WERI-Rb-1 (cell line): Measurements from ENCODE around the gene SPZ1.
"Not testable (repeated sequence)": the region's sequence is repeated elsewhere in the genome, so short reads cannot be mapped to it uniquely, and the experiment has no call there.

Source experiments
- DNase-seq: peaks from one replicate; pipeline ENCODE4 v3.0.0-alpha.2; 2020
- H3K27ac ChIP-seq: fragments of 250-450 bp; sonication (Bioruptor Pico); 2 replicates; pipeline ENCODE4 v1.5.1; 2020; ENCODE audit warnings: mild to moderate bottlenecking, moderate library complexity
- H3K27me3 ChIP-seq: fragments of 250-450 bp; sonication (Bioruptor Pico); 2 replicates; pipeline ENCODE4 v1.5.1; 2021; ENCODE audit warnings: mild to moderate bottlenecking, low read depth, moderate library complexity; ENCODE audit not compliant: insufficient read depth, severe bottlenecking
- H3K36me3 ChIP-seq: fragments of 250-450 bp; sonication (Bioruptor Pico); 2 replicates; pipeline ENCODE4 v1.5.1; 2020; ENCODE audit warnings: mild to moderate bottlenecking, moderate library complexity
- H3K4me3 ChIP-seq: 2 replicates; pipeline ENCODE4 v1.5.1; 2011; ENCODE audit warnings: low read depth, mild to moderate bottlenecking, control low read depth, low read length
- H3K9me3 ChIP-seq: fragments of 250-450 bp; sonication (Bioruptor Pico); 2 replicates; pipeline ENCODE4 v1.5.1; 2021; ENCODE audit warnings: mild to moderate bottlenecking, moderate library complexity; ENCODE audit not compliant: severe bottlenecking
- TF ChIP-seq, protein P1 (sequence below): IDR thresholded peaks from 2 replicates; pipeline ENCODE4 v1.5.1; 2011; ENCODE audit warnings: low read depth, mild to moderate bottlenecking, control low read depth, inconsistent platforms, low read length

SPZ1 gene

DNA sequence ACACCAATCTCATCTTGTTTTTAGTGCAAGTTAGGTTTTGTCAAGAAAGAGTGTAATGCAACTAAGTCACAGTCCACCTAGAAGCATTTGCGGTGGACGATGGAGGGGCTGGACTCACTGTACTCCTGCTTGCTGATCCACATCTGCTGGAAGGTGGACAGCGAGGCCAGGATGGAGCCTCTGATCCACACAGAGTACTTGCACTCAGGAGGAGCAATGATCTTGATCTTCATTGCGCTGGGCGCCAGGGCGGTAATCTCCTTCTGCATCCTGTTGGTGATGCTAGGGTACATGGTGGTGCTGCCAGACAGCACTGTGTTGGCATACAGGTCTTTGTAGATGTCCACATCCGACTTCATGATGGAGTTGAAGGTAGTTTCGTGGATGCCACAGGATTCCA, 20.2 kb upstream of the SPZ1 start:
- DNase-seq, result no peak
- Histone ChIP-seq H3K27ac (no peak overlapping the region), H3K4me3 (no peak overlapping the region), H3K9me3 (no peaks in the 10 kb centered on the region), H3K27me3 (no peaks in the 10 kb centered on the region), H3K36me3 (no peaks in the 10 kb centered on the region)
- TF ChIP-seq, protein P1, sequence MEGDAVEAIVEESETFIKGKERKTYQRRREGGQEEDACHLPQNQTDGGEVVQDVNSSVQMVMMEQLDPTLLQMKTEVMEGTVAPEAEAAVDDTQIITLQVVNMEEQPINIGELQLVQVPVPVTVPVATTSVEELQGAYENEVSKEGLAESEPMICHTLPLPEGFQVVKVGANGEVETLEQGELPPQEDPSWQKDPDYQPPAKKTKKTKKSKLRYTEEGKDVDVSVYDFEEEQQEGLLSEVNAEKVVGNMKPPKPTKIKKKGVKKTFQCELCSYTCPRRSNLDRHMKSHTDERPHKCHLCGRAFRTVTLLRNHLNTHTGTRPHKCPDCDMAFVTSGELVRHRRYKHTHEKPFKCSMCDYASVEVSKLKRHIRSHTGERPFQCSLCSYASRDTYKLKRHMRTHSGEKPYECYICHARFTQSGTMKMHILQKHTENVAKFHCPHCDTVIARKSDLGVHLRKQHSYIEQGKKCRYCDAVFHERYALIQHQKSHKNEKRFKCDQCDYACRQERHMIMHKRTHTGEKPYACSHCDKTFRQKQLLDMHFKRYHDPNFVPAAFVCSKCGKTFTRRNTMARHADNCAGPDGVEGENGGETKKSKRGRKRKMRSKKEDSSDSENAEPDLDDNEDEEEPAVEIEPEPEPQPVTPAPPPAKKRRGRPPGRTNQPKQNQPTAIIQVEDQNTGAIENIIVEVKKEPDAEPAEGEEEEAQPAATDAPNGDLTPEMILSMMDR, result no peak

DNA sequence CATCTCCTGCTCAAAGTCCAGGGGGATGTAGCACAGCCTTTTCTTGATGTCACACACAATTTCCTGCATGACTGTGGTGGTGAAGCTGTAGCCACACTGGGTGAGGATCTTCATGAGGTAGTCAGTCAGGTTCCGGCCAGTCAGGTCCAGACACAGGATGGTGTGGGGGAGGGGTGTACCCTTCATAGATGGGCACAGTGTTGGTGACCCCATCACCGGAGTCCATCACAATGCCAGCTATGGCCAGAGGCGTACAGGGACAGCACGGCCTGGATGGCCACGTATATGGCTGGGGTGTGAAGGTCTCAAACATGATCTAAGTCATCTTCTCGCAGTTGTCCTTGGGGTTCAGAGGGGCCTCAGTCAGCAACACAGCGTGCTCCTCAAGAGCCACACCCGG, 19.7 kb upstream of the SPZ1 start:
- Histone ChIP-seq H3K4me3 (no peak overlapping the region), H3K27ac (no peak overlapping the region), H3K9me3 (no peaks in the 10 kb centered on the region), H3K27me3 (no peaks in the 10 kb centered on the region), H3K36me3 (no peaks in the 10 kb centered on the region)
- DNase-seq, result no peak
- TF ChIP-seq, protein P1, result no peak

DNA sequence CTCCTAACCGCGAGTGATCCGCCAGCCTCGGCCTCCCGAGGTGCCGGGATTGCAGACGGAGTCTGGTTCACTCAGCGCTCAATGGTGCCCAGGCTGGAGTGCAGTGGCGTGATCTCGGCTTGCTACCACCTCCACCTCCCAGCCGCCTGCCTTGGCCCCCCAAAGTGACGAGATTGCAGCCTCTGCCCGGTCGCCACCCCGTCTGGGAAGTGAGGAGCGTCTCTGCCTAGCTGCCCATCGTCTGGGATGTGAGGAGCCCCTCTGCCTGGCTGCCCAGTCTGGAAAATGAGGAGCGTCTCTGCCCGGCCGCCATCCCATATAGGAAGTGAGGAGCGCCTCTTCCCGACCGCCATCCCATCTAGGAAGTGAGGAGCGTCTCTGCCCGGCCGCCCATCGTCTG, 19.0 kb upstream of the SPZ1 start:
- not testable (repeated sequence) for H3K36me3 ChIP-seq, H3K9me3 ChIP-seq, H3K27me3 ChIP-seq, DNase-seq, H3K27ac ChIP-seq, H3K4me3 ChIP-seq

DNA sequence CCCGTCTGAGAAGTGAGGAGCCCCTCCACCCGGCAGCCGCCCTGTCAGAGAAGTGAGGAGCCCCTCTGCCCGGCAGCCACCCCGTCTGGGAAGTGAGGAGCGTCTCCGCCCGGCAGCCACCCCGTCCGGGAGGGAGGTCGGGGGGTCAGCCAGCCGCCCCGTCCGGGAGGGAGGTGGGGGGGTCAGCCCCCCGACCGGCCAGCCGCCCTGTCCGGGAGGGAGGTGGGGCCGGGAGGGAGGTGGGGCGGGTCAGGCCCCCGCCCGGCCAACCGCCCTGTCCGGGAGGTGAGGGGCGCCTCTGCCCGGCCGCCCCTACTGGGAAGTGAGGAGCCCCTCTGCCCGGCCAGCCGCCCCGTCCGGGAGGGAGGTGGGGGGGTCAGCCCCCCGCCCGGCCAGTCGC, 18.5 kb upstream of the SPZ1 start:
- H3K27me3 ChIP-seq, H3K36me3 ChIP-seq, DNase-seq, H3K27ac ChIP-seq, H3K4me3 ChIP-seq, H3K9me3 ChIP-seq: not testable (repeated sequence)

DNA sequence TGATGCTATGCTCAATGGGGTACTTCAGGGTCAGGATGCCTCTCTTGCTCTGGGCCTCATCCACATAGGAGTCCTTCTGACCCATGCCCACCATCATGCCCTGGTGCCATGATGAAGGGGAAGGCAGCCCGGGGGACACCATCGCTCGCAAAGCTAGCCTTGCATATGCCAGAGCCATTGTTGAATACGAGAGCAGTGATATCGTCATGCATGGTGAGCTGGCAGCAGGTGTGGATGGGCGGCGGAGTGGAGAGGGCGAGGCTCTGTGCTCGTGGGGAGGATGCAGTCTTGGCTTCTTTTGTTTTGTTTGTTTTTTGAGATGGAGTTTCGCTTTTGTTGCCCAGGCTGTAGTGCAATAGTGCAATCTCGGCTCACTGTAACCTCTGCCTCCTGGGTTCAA, 17.2 kb upstream of the SPZ1 start:
- H3K27ac ChIP-seq, result no peak overlapping the region
- TF ChIP-seq, protein P1, result no peak
- H3K36me3 ChIP-seq, result no peaks in the 10 kb centered on the region
- no peaks in the 10 kb centered on the region for H3K9me3 ChIP-seq
- H3K27me3 ChIP-seq, result no peaks in the 10 kb centered on the region
- H3K4me3 ChIP-seq, result no peak overlapping the region
- DNase-seq, result no peak

DNA sequence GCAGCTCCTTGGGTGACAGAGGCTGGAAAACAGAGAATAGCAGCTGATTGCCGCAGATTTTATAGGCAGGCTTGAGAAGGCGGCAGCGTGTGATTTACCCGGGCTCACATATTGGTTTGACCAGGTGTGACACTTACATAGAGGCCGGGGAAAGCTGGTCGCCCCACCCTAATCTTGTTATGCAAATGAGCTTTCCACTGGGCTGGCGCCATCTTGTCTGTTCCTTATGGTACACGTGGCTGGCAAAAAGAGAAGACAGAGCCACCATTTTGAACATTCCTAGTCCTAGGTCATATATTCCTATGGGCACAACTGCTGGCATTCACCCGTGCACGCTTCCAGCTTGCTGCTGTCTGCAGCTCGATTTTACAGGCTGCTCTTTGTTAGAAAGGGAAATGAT, 11.3 kb upstream of the SPZ1 start:
- H3K9me3 ChIP-seq, result peaks cover 3% of the 10 kb centered on the region
- H3K27me3 ChIP-seq, result no peaks in the 10 kb centered on the region
- TF ChIP-seq, protein P1, result no peak
- no peaks in the 10 kb centered on the region for H3K36me3 ChIP-seq
- H3K4me3 ChIP-seq, result no peak overlapping the region
- no peak overlapping the region for H3K27ac ChIP-seq
- no peak for DNase-seq

DNA sequence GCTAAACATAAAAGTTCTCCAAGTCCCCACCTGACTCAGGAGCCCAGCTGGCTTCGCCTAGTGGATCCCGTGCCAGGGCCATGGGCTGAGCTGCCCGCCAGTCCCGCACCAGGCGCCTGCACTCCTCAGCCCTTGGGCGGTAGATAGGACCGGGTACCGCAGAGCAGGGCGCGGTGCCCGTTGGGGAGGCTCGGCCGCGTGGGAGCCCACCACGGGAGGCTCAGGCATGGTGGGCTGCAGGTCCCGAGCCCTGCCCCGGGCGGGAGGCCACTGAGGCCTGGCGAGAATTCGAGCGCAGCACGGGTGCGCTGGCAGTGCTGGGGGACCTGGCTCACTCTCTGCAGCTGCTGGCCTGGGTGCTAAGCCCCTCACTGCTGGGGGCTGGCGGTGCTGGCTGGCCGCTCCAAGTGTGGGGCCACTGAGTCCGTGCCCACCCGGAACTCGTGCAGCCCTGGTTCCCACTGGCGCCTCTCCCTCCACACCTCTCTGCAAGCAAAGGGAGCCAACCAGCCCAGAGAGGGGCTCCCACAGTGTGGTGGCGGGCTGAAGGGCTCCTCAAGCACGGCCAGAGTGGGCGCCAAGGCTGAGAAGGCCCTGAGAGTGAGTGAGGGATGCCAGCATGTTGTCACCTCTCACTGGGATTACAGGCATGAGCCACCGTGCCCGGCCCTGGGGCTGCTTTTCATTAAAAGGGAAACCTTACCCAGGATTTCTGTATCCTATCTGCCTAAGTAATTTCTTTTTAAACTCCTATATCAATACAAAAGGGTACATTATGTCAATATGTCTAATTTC, 9.7 kb upstream of the SPZ1 start:
- H3K9me3 ChIP-seq, result peaks cover 3% of the 10 kb centered on the region
- H3K36me3 ChIP-seq, result no peaks in the 10 kb centered on the region
- no peak for DNase-seq
- H3K4me3 ChIP-seq, result no peak overlapping the region
- H3K27me3 ChIP-seq, result no peaks in the 10 kb centered on the region
- no peak overlapping the region for H3K27ac ChIP-seq
- TF ChIP-seq, protein P1, result no peak
